GM12892 (cell line): ENCODE data around the gene ADH5. TPM values are rescaled to one million over a fixed set of nuclear protein-coding genes. Genes with fewer than 3 reads are reported as not detected.
"Not testable (repeated sequence)": the region's sequence is repeated elsewhere in the genome, so short reads cannot be mapped to it uniquely, and the experiment has no call there.

Experiments used
- DNase-seq: peaks from one replicate; pipeline ENCODE4 v3.0.0; 2011; ENCODE audit not compliant: insufficient read length
- FAIRE-seq: peaks from 2 replicates; lab custom pipeline; 2011; peaks lifted over from hg19 to GRCh38; lab: Jason Lieb, UNC
- POLR2A ChIP-seq: IDR thresholded peaks from 2 replicates; pipeline ENCODE4 v1.6.1; 2011; ENCODE audit warnings: low read depth, low read length, control low read depth
- POLR2AphosphoS5 ChIP-seq: IDR thresholded peaks from 2 replicates; pipeline ENCODE4 v1.6.1; 2011; ENCODE audit warnings: low read depth, low read length, control low read depth
- TAF1 ChIP-seq: IDR thresholded peaks from 2 replicates; pipeline ENCODE4 v1.6.1; 2011; ENCODE audit warnings: low read depth, mild to moderate bottlenecking, control low read depth, low read length, borderline replicate concordance
- polyA plus RNA-seq: library from polyadenylated mRNA; unstranded; fragments of >200 nt; gene quantifications from one replicate; pipeline ENCODE4 v1.2.1, GENCODE V29; 2012; ENCODE audit warnings: missing spikeins, inconsistent platforms; ENCODE audit not compliant: missing spikeins

The ADH5 gene
- 95.1 TPM for polyA plus RNA-seq

DNA sequence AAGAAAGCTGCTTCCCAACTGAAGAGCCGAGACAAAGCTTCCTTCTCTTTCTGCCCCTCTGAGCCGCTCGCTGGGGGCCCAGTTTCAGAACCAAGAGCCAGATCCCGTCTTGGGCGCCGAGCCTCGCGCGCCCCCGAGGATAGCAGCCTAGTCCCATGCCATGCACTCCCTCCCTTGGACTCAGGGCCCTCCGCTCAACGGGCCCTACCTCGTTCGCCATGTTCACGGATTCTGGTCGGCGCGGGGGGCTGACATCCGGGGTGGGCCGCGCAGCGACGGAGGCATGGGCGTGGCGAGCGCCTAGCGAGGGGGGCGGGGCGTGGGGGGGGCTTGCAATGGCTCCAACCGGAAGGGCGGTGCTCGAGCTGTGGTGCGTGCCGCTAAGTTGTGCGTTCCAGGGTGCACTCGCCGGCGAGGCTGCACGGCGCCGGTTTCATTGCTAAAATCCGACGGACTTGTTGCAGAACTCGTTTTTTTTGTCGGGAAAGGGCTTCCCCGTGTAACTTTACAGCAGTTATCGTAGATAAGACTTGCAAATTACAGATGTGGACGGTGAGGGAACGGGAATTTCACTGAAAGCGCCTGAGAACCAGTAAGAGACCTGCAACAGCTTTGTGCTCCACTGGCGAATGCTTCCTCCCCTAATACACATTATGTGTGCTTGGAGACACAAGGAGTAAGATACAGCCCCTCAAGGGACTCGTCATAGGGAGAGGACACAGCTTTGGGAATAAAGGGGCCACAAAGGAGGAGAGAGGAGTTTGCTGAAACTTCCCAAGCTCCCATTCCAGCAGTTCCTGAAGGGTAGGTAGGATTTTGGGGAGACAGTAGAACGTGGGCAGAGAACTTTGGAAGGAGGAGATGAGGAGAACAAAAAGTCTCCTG lies at the start of gene ADH5:
Gene ADH5, minus strand, starts transcription at position 308 of the 885 bp plus-strand sequence. Its CDS starts 88 bp downstream, at position 220.
- TF ChIP-seq TAF1: peak; percentile 86; the same call in 1 of the 2 replicates
- TF ChIP-seq POLR2A: peak; percentile 94
- TF ChIP-seq POLR2AphosphoS5: peak; percentile 92
- peak; percentile 82 for DNase-seq
- FAIRE-seq: peak; percentile 89

DNA sequence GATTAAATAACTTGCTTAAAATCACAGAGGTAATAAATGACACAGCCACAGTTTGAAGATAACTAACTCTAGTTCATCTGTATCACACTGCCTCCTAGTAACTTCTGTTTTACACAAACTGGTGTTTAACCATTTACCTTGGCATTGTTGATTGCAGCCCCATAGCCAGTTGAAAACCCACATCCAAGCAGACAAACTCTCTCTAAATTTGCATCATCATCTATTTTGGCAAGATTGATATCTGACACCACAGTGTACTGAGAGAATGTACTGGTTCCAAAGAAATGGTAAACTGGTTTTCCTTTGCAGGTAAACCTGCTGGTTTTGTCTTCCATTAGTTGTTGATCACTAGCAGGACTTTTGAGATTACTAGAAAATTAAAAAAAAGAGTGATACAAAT lies 47.7 kb upstream of the ADH5 start:
- no peak for DNase-seq
- TF ChIP-seq POLR2AphosphoS5: no peak
- TF ChIP-seq POLR2A: no peak
- TF ChIP-seq TAF1: no peak

DNA sequence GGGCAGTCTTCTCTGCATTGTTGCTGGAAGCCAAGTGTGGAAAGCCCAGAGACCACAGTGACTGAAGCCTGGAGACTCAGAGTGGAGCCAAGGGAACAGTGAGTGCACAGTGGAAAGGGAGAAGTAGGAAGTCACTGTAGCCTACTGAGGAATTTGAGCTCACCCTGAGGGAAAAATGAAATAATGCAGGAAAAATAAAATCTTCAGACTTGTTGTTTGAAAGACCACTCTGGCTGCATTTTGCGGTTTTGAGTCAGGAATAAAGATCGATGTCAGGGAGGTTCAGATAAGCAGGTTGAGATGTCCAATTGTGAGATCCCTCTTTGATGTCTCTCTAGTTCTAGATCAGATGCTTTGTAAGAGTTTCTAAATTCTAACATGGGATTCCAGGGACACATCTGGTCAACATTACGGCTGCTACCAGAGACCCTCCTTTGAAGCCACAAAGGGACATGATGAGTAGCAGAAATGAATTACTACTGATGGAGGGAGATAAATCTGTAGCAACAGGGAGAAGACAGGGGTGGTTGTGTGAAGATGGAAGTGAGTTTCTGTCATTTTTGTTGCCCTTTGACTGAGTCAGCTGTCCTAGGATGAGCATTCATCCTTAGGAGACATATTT lies 47.1 kb upstream of the ADH5 start:
- TF ChIP-seq POLR2A: no peak
- FAIRE-seq (no peak), DNase-seq (no peak)

More for the DNA sequence above, 47.7 kb upstream of the ADH5 start:
- no peak for FAIRE-seq

DNA sequence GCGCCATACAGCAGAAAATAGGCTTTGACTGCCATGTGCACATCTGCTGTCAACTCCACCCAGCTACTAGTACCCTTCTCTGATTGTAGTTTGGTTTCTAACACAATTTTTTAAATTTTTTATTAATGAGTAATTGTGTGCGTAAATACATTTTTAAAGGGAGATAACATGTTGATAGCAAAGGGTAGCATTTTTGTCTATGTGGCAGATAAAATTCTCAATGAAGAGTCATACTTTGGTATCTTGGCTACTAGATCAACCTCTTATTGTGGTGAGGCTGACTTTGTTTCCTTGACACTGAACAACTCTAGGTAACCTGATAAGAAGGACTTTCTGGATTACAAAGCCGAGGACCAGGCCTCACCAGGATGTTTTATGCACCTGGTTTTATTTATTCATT lies 46.0 kb upstream of the ADH5 start:
- DNase-seq (no peak), FAIRE-seq (no peak)
- TF ChIP-seq POLR2A (no peak), POLR2AphosphoS5 (no peak), TAF1 (no peak)

DNA sequence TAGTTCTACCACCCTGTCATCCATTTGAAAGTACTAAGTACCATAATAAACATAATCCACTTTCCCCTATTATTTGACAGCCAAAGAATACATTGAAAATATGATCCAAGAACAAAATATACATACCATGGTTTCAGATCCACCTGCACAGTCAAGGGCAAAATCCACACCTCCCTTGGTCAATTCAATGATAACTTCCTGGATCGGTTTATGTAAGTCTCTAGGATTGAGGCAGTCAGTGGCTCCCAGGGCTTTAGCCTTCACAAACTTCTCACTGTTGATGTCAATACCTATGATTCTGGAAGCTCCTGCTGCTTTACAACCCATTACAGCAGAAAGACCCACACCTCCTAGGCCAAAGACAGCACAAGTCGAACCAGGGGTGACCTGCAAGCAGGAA lies 42.8 kb upstream of the ADH5 start:
- FAIRE-seq (no peak), DNase-seq (no peak)
- TF ChIP-seq POLR2A (no peak), TAF1 (no peak), POLR2AphosphoS5 (no peak)

DNA sequence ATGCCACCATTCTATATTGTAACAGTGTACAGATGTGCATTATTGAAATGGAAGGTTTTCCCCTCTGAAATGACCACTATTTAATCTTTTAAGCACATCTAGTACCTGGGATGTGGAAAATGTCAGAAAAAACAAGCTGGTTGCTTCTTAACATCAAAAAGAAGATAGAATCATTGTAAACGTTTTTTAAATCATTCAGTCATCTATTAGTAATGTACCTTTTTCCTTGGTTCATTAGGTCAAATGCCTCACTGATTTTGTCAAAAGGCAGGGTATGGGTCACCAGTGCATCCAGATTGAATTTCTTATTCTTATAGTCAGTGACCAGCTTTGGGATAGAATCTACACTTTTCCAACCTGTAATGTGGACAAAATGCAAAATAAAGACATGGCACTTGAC lies 37.8 kb upstream of the ADH5 start:
- TF ChIP-seq POLR2AphosphoS5: no peak
- no peak for TF ChIP-seq TAF1
- TF ChIP-seq POLR2A: no peak
- FAIRE-seq (no peak), DNase-seq (no peak)

DNA sequence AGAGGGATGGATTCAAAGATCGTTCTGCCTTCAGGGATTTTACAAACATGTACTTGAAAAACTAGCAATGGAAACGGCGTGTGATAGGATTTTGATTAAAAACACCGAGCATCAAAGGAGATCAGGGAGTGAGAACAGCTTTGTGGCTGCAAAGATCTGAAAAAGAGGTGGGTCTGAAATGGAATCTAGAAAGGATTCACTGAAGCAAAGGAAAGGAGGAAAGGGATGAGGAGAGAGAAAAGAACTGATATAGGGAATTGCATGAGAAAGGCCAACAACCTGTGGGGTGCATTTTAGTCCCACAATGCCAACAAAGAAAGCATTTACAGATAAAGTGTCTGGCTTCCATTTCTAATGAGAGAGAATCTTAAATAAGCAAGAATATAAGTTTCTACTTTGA lies 32.4 kb upstream of the ADH5 start:
- no peak for FAIRE-seq
- TF ChIP-seq TAF1 (no peak), POLR2A (no peak), POLR2AphosphoS5 (no peak)
- DNase-seq: no peak

DNA sequence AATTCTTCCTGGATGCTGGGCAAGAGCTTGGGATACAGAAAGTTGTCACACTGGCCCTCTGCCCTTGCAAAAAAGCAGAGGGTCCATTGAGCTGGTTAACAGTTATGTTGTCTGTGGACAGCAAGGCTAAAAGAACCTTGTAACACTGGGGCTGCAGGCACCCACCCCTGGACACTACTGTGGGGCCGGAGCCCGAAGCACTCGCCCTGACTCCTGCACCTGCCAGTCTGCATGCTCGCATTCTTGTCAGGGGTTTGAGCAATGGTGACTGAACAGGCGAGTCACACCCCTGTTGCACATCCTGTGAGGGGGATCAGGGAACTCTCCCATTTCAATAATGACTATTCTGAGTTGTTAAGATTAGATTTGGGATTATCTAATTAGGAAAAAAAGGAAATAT lies 31.9 kb upstream of the ADH5 start:
- TF ChIP-seq POLR2A (no peak), TAF1 (no peak), POLR2AphosphoS5 (no peak)
- no peak for FAIRE-seq

DNA sequence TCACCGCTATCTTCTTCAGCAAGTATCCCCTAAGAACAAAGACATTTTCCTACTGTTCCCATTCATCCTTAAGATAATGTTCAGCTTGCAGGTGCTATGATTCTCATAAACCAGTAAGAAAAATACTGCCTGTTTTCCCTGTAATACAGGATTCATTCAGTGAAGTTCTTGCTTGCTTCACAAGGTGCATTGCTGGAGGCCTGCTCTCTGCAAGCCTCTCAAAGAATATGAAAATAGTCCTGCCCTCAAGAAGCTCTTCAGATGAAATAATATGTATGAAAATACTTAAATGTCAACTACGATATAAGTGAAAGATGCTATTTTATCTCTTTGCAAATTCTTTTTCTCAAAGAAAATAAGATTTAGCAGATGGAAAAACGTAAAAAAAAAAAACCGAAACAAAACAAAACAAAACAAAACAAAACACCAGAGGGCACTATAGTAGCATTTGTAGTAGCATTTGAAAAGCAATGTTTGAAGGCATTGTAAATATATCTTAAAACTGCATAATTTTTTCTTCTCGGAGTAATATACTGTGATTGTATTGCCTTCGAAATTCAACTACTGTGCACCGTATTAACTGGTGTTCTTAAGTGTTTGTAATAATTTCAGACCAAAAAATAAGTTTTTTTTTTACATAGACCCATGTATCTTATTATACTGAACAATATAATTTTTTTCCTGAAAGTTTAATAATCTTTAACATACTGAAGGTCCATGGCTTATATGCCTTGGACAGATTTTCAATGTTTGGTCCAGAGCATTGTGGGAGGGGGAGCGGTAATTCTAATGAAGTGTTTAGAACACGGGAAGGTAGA lies 29.5 kb upstream of the ADH5 start:
- FAIRE-seq: no peak

More for the DNA sequence above, 31.9 kb upstream of the ADH5 start:
- no peak for DNase-seq

DNA sequence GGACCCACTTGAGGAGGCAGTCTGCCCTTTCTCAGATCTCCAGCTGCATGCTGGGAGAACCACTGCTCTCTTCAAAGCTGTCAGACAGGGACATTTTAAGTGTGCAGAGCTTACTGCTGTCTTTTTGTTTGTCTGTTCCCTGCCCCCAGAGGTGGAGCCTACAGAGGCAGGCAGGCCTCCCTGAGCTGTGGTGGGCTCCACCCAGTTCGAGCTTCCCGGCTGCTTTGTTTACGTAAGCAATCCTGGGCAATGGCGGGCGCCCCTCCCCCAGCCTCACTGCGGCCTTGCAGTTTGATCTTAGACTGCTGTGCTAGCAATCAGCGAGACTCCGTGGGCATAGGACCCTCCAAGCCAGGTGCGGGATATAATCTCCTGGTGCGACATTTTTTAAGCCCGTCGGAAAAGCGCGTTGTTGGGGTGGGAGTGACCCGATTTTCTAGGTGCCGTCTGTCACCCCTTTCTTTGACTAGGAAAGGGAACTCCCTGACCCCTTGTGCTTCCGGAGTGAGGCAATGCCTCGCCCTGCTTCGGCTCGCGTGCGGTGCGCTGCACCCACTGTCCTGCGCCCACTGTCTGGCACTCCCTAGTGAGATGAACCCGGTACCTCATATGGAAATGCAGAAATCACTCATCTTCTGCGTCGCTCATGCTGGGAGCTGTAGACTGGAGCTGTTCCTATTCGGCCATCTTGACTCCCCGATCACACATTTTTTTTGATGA lies 28.7 kb upstream of the ADH5 start:
- FAIRE-seq, DNase-seq: not testable (repeated sequence)

More for the DNA sequence above, 29.5 kb upstream of the ADH5 start:
- no peak for DNase-seq
- no peak for TF ChIP-seq POLR2AphosphoS5

DNA sequence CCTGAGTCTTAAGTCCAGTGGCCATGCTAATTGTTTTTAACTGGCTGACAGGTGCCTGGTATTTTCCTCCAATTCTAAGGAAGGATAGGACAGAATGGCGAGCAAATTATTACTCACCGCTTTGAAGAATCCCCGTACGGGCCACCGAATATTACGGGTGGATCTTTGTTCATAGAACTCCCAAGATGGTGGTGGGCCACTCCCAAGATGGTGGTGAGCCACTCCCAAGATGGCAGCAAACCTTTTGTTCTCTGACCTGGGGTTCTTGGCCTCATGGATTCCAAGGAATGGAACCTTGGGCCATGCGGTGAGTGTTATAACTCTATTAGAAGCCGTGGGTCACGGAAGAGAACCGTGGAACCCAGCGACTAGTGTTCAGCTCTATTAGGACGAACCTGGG lies 20.7 kb upstream of the ADH5 start:
- not testable (repeated sequence) for FAIRE-seq, DNase-seq

DNA sequence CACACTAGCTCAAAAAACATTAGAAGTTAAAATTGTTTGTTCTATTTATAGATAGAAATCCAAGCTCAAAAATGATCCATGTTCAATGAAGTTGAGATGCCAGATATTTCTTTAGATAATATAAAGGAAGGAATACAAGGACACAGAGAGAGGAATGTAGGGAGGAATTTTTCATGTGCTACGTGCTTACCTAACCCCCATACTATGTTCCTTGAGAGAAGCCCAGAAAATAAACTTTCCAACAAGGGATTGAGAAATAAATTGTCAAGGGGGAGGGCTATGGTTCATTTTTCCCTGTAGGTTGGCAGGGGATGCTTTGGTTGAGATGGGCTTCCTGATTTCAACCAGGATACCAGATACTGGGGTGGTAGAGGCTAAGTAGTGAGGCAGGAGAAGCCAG lies 15.6 kb upstream of the ADH5 start:
- TF ChIP-seq POLR2AphosphoS5 (no peak), POLR2A (no peak), TAF1 (no peak)
- DNase-seq (no peak), FAIRE-seq (no peak)
